Neural progenitor cell (in vitro differentiated cells): ENCODE data around the gene IFNG-AS1. TPM values are rescaled to one million over a fixed set of nuclear protein-coding genes. Genes with fewer than 3 reads are reported as not detected.

ENCODE experiments used
- DNase-seq: peaks from one replicate; pipeline ENCODE4 v3.0.0-alpha.2; 2016; ENCODE audit warnings: low spot score
- H2AFZ ChIP-seq: fragments of 200-600 bp; sonication (generic); replicated peaks from 2 replicates; pipeline ENCODE4 v1.6.1; 2016; ENCODE audit warnings: antibody characterized with exemption
- H3F3A ChIP-seq: fragments of 200-600 bp; sonication (generic); 2 replicates; pipeline ENCODE4 v1.6.1; 2016; ENCODE audit warnings: antibody characterized with exemption, low read depth
- H3K27ac ChIP-seq: fragments of 200-600 bp; sonication (generic); 2 replicates; pipeline ENCODE4 v1.5.1; 2016; ENCODE audit warnings: mild to moderate bottlenecking
- H3K27me3 ChIP-seq: fragments of 200-600 bp; sonication (generic); 2 replicates; pipeline ENCODE4 v1.6.1; 2016; ENCODE audit warnings: mild to moderate bottlenecking, moderate library complexity
- H3K36me3 ChIP-seq: fragments of 200-600 bp; sonication (generic); 2 replicates; pipeline ENCODE4 v1.5.1; 2016
- H3K4me1 ChIP-seq: fragments of 200-600 bp; sonication (generic); 2 replicates; pipeline ENCODE4 v1.6.1; 2016; ENCODE audit warnings: mixed run types
- H3K4me2 ChIP-seq: fragments of 200-600 bp; sonication (generic); 2 replicates; pipeline ENCODE4 v1.6.1; 2016
- H3K4me3 ChIP-seq: fragments of 200-600 bp; sonication (generic); 2 replicates; pipeline ENCODE4 v1.5.1; 2016
- H3K79me2 ChIP-seq: fragments of 200-600 bp; sonication (generic); 2 replicates; pipeline ENCODE4 v1.6.1; 2016; ENCODE audit warnings: low read depth
- H3K9ac ChIP-seq: fragments of 200-600 bp; sonication (generic); 2 replicates; pipeline ENCODE4 v1.6.1; 2016
- H3K9me3 ChIP-seq: fragments of 200-600 bp; sonication (generic); 2 replicates; pipeline ENCODE4 v1.5.1; 2016; ENCODE audit warnings: low read depth
- H4K20me1 ChIP-seq: fragments of 200-600 bp; sonication (generic); 2 replicates; pipeline ENCODE4 v1.6.1; 2016; ENCODE audit warnings: low read depth
- H3K27ac Mint-ChIP-seq: 3 replicates; pipeline ENCODE4 v1.8.0; 2021; ENCODE audit warnings: mixed read lengths
- H3K27me3 Mint-ChIP-seq: 2 replicates; pipeline ENCODE4 v1.8.0; 2022; ENCODE audit warnings: low read depth, mild to moderate bottlenecking, inconsistent platforms, moderate library complexity, mixed read lengths; ENCODE audit not compliant: insufficient read depth
- H3K36me3 Mint-ChIP-seq: 3 replicates; pipeline ENCODE4 v1.8.0; 2021; ENCODE audit warnings: mixed read lengths
- H3K4me1 Mint-ChIP-seq: 3 replicates; pipeline ENCODE4 v1.8.0; 2021; ENCODE audit warnings: mixed read lengths
- H3K4me3 Mint-ChIP-seq: 3 replicates; pipeline ENCODE4 v1.8.0; 2021; ENCODE audit warnings: mild to moderate bottlenecking, moderate library complexity, mixed read lengths
- H3K9me3 Mint-ChIP-seq: 3 replicates; pipeline ENCODE4 v1.8.0; 2020; ENCODE audit warnings: mixed read lengths
- EZH2 ChIP-seq: fragments of 200-600 bp; sonication (generic); IDR thresholded peaks from 2 replicates; pipeline ENCODE4 v1.6.1; 2017; ENCODE audit warnings: antibody characterized with exemption, mild to moderate bottlenecking, moderate library complexity
- EZH2phosphoT487 ChIP-seq: fragments of 200-600 bp; sonication (generic); IDR thresholded peaks from 2 replicates; pipeline ENCODE4 v1.6.1; 2017; ENCODE audit warnings: antibody characterized with exemption
- total RNA-seq: library from RNA; depleted of rRNA; stranded (reverse); fragments of >200 nt; gene quantifications from 2 replicates; pipeline ENCODE4 v1.2.3, GENCODE V29; 2015; ENCODE audit warnings: low replicate concordance
- TF ChIP-seq, protein P1 (sequence below): fragments of 200-600 bp; sonication (generic); IDR thresholded peaks from 2 replicates; pipeline ENCODE4 v1.5.1; 2017; ENCODE audit warnings: antibody characterized with exemption, mild to moderate bottlenecking

Gene IFNG-AS1
- total RNA-seq, 1 donor from 2014 or later, result not detected

DNA sequence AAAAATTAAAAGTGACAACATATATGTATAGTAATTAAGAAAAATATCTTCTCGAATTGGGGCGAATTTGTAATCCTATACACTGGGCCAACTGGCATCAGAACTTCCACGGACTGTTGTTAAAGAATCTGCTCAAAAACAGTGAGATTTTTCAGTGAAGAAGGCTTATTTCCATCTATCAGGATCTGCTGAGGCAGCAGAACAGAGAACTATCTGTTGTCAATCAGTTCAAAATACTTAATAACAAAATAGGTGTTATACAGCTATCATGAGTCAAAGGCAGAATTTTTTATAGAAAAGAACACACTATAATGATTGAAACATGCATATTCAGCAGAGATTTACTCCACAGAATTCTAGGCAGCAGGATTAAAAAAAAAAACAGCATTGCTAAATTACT is 41.9 kb downstream of the IFNG-AS1 start:
- Histone ChIP-seq H3K9ac (no peak overlapping the region), H3K4me2 (no peak overlapping the region), H4K20me1 (no peaks in the 10 kb centered on the region), H3K27ac (no peak overlapping the region), H3K4me1 (no peaks in the 10 kb centered on the region), H3K27me3 (no peaks in the 10 kb centered on the region), H3K4me3 (no peak overlapping the region), H3F3A (no peaks in the 10 kb centered on the region), H3K79me2 (no peaks in the 10 kb centered on the region), H3K9me3 (no peaks in the 10 kb centered on the region), H3K36me3 (no peaks in the 10 kb centered on the region), H2AFZ (no peak overlapping the region)
- Mint-ChIP-seq H3K27me3 (peaks cover 2% of the 10 kb centered on the region), H3K9me3 (no peaks in the 10 kb centered on the region), H3K27ac (no peak overlapping the region), H3K36me3 (no peaks in the 10 kb centered on the region), H3K4me1 (no peaks in the 10 kb centered on the region), H3K4me3 (no peak overlapping the region)
- TF ChIP-seq, protein P1, sequence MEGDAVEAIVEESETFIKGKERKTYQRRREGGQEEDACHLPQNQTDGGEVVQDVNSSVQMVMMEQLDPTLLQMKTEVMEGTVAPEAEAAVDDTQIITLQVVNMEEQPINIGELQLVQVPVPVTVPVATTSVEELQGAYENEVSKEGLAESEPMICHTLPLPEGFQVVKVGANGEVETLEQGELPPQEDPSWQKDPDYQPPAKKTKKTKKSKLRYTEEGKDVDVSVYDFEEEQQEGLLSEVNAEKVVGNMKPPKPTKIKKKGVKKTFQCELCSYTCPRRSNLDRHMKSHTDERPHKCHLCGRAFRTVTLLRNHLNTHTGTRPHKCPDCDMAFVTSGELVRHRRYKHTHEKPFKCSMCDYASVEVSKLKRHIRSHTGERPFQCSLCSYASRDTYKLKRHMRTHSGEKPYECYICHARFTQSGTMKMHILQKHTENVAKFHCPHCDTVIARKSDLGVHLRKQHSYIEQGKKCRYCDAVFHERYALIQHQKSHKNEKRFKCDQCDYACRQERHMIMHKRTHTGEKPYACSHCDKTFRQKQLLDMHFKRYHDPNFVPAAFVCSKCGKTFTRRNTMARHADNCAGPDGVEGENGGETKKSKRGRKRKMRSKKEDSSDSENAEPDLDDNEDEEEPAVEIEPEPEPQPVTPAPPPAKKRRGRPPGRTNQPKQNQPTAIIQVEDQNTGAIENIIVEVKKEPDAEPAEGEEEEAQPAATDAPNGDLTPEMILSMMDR, result no peak
- TF ChIP-seq EZH2phosphoT487, result no peak
- DNase-seq, result no peak

DNA sequence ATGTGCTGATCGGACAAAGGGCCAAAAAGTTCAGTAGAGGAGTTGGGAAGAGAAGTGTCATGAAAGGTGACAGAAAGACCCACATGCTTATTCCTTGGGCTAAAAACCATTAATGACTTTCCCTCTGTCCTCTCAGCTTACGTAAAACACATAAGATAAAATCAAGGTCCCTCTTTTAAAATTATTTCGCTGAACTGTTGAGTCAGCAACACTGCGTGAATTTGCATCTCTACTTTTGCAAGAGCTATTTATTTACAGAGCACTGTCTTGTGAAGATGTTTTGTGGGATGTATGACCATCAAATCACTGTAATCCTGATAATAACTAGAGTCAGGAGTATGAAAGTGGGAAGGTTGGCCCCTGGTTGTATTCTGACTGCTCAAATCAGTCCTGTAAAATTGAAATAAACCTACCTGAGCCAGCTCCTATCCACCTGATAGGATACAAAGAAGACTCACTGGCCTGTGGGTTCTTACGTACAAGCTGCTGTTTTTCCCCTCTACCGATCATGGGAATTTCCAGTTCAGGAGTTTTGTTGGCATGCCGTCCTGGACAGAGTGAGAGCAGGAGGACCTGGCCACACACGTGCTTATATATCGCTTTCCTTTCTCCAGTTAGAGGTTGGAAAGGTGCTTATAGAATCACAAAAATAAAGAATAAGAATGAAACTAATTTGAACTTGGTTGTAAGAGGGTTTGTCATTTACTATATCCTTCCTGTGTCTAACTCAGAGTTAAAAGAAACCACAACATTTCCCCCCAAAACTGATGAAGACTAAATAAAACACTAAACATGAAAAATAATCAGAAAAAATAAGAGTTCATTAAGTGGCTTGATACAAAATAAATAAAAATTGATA is 42.9 kb downstream of the IFNG-AS1 start:
- no peaks in the 10 kb centered on the region for H3K4me1 Mint-ChIP-seq
- Histone ChIP-seq H3K9me3 (no peaks in the 10 kb centered on the region), H3K27me3 (no peaks in the 10 kb centered on the region), H3F3A (no peaks in the 10 kb centered on the region), H3K36me3 (no peaks in the 10 kb centered on the region), H2AFZ (no peak overlapping the region), H3K4me3 (no peak overlapping the region), H3K4me1 (no peaks in the 10 kb centered on the region), H3K79me2 (no peaks in the 10 kb centered on the region), H3K4me2 (no peak overlapping the region), H3K9ac (no peak overlapping the region), H4K20me1 (no peaks in the 10 kb centered on the region), H3K27ac (no peak overlapping the region)
- TF ChIP-seq EZH2phosphoT487 (no peak), EZH2 (no peak)
- TF ChIP-seq, protein P1, result no peak
- H3K9me3 Mint-ChIP-seq, result no peaks in the 10 kb centered on the region
- peaks cover 2% of the 10 kb centered on the region for H3K27me3 Mint-ChIP-seq
- H3K27ac Mint-ChIP-seq, result no peak overlapping the region
- H3K36me3 Mint-ChIP-seq, result no peaks in the 10 kb centered on the region
- no peak overlapping the region for H3K4me3 Mint-ChIP-seq
- DNase-seq, result no peak

DNA sequence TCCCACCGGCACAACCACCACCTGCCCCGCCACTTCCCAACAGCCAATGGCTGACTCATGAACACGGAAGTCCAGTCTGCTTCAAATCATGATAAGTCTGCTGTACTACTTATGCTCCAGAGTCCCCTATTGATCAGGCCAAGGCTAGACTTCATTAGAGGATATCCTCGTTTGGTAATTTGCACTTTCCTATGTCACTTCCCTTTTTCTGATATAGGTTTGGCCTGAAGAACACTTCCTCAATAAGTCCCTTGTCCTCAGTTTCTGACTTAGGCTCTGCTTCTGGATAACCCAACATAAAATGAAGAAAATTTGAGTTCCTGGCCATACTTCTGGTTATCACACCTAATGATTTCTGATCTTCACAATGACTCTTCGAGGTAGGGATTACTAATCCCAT is 45.3 kb downstream of the IFNG-AS1 start:
- Mint-ChIP-seq H3K27ac (no peak overlapping the region), H3K4me3 (no peak overlapping the region), H3K9me3 (no peaks in the 10 kb centered on the region), H3K36me3 (no peaks in the 10 kb centered on the region), H3K27me3 (peaks cover 2% of the 10 kb centered on the region), H3K4me1 (peaks cover 6% of the 10 kb centered on the region)
- no peak overlapping the region for H3K4me2 ChIP-seq
- H3K9ac ChIP-seq, result no peak overlapping the region
- no peaks in the 10 kb centered on the region for H3K9me3 ChIP-seq
- TF ChIP-seq, protein P1, result no peak
- TF ChIP-seq EZH2phosphoT487 (no peak), EZH2 (no peak)
- no peaks in the 10 kb centered on the region for H3K27me3 ChIP-seq
- H2AFZ ChIP-seq, result no peak overlapping the region
- H3K27ac ChIP-seq, result no peak overlapping the region
- H3K36me3 ChIP-seq, result no peaks in the 10 kb centered on the region
- no peak overlapping the region for H3K4me3 ChIP-seq
- DNase-seq, result no peak
- no peaks in the 10 kb centered on the region for H3K4me1 ChIP-seq
- H3F3A ChIP-seq, result no peaks in the 10 kb centered on the region
- no peaks in the 10 kb centered on the region for H3K79me2 ChIP-seq
- H4K20me1 ChIP-seq, result no peaks in the 10 kb centered on the region
